Amniotic epithelial cell (primary cell): ENCODE data around the gene PTPN21.

Experiments
- DNase-seq: peaks from one replicate; pipeline ENCODE4 v3.0.0-alpha.2; 2010; ENCODE audit warnings: low read depth

The PTPN21 gene

GRCh38 chr14:88554457-88555286 lies at the start of gene PTPN21:
TSS of gene PTPN21 (minus strand) at chr14:88555007. CDS start at chr14:88550417, 4,590 bp downstream.
- peak; percentile 57 for DNase-seq

- no peak for DNase-seq
Measured at GRCh38 chr14:88604212-88604611, 49.4 kb upstream of the PTPN21 start.

GRCh38 chr14:88599761-88600439 lies 45.1 kb upstream of the PTPN21 start:
- no peak for DNase-seq

DNA sequence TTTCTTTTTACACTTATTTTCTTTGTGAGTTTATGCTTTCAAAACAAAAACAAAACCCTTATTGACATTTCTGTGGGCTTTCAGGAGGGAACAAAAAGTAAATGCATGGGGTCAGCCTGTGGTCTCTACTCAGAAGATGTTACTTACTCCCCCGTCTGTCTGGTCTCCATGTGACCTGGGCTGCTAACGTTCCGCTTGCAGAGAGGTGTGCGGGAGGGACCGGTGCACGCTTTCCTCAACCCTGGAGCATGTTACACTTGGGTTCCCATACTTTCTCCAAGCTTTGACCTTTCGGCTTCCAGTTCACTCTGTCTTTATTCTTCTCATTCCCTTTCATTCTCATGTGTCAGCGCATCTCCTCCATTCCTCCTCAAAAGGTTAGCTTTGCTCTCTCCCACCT lies 44.5 kb upstream of the PTPN21 start:
- DNase-seq: no peak

GRCh38 chr14:88598097-88598675 lies 43.4 kb upstream of the PTPN21 start:
- no peak for DNase-seq

DNA sequence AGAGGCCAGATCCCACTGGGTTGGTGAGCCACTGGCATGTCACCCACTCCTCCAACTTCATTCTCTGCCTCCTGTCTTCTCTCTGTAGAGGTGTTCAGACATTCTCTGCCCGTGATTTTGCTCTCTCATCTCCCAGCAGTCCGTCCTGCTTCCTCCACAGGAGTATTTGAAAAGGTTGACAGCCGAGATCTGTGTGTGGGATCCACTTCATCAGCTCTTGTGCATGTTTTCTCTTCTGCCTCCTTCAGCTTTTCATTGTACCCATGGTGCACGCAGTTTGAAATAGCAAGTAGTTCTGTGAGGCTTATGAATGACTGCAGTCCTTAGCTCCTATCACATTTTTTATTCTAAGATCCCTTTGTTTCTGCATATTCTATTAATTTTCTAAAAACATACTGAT lies 42.8 kb upstream of the PTPN21 start:
- no peak for DNase-seq

DNA sequence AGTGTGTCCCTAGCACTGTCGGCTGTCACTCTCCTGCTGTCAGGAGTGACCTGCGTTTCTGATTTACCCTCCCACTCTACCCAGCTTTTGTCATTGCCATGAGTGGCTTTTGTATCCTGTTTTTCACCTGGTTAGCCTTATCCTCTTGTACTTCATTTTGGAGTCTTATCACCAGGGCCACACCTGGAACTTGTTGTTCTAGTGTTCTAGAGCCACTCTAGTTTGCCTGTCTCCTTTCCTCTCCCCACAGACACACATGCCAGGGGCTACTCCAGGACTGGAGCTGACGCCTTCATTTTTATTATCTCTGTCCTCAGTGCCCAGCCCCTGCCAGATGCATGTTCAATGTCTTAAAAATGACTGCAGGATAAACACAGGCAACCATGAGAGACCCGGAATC lies 42.2 kb upstream of the PTPN21 start:
- no peak for DNase-seq

DNA sequence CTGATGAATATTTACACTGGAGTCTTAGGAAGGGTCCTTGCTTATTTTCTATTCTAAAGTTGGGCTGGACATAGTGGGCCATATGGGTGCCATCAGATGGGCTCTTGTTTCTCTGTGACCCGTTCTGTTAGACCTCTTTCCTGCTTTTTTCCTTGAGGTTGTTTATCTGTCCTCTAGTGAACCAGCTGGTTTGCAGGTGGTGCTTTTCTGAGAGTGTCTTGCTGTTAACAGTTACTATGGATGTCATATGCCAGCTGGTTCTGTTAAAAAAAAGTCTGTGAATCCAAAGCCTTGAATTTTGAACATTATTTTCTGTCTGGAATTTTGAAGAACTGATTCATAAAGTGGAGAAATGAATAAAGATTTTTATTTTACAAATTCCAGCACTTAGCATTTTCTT lies 37.2 kb upstream of the PTPN21 start:
- no peak for DNase-seq

DNA sequence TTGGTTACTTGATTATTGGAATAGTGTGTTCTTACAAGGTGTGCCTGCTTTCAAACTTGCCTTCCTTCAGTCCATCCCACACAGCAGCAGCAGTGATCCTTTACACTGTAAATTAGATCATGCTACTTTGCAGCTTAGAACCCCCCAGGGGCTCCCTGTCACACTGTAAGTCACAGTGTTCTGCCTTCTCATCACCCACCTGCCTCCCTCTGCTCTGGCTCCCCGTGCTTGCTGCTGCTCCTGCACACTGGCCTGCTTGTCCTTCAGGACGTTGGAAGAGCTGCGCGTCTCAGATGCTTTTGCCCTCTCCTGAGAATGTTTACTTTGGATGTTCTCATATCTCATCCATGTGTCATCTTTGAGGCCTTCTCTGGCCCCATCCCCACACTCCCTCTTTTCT lies 35.4 kb upstream of the PTPN21 start:
- peak; percentile 80 for DNase-seq

DNA sequence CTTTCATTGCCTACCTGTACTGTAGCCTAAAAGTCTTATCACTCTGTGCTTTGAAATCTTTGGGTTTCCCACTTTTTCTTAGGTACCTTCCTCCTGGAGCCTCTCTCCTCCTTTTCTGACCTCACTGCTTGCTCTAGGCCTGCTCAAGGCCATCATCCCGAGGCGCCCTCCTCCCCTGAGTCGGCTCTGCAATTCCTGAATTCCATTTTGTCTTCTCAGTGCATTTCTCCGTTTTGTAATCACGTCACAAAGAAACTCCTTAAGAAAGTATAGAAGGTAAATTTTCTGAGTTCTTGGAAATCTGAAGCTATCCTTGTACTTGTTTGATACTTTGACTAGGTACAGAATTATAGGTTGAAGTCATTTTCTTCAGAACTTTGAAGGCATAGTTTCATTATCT lies 33.3 kb upstream of the PTPN21 start:
- peak; percentile 35 for DNase-seq

DNA sequence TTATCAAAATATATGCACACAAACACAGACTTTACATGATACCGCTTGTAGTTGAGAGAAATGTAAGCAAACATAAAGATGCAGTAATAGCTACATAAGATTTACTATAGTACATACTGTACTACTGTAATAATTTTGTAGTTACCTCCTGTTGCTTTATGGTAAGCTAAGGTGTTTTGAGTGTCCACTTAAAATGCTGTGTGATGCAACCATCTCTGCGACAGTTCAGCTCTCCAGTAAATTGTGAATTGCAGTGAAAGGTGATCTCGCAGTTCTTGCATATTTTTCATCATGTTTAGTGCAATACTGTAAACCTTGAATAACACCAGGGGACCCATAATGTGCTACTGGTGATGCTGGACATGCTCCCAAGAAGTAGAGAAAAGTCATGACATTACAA lies 29.6 kb upstream of the PTPN21 start:
- DNase-seq: no peak

DNA sequence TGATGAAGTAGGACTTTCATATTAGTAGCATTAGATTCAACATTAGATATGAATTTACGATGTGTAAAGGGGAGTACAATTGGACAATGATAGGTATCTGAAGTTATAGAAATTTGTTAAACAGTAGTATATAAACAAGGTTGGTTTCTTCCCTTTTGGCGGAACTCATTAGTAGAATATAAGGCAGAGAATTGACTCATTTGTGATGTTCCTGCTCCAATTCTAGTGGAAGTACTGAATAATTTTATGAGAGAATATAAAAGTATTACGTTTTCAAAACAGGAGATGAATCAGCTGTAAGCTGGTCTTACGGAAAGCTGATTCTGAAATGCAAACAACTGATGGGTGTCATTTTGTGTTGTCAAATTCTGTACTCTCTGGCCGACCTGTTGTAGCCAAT lies 21.4 kb upstream of the PTPN21 start:
- no peak for DNase-seq

GRCh38 chr14:88572117-88572516 lies 17.3 kb upstream of the PTPN21 start:
- DNase-seq: no peak

DNA sequence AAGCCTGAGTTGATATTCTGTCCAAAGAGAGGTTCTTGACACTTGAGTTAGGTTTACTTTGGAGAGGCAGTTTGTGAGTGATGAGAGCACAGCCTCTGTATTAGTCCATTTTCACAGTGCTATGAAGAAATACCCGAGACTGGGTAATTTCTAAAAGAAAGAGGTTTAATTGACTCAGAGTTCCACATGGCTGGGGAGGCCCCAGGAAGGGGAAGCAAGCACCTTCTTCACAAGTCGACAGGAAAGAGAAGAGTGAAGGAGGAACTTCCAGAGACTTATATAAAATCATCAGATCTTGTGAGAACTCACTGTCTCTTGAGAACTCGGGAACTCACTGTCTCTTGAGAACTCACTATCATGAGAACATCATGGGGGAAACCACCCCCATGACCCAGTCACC lies 13.4 kb upstream of the PTPN21 start:
- no peak for DNase-seq

DNA sequence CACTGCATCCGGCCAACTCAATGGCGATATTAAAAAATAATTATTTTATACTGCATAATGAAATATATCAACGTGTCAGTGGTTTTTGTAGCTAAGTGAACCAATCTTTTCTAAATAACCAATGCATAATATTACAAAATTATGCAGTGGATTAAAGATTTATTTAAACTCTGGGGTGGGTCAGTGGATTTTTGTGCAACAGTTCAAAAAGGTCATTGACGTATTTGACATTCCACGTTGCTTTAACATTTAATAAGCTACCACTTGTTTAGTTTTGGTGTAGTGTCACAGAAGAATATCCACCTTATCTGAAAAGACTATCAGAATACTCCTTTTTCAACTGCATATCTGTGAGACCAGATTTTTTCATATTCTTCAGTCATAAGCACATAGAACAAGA lies 10.6 kb upstream of the PTPN21 start:
- DNase-seq: no peak

DNA sequence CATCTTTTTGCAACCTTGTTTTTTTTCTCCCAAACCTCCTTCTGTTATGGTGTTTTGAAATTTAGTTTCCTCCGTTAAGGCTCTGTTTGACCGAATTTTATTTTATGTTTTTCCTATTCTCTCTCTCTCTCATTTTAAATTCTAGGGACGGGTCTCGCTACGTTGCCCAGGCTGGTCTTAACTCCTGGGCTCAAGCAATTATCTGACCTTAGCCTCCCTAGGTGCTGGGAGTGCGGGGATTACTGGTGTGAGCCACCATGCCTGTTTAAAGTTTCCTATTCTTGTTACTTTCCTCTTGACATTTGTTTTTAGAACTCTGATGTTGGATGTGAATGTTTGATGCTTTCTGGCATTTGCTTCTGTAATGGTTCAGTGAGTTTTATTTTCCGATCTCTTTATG lies 9.0 kb upstream of the PTPN21 start:
- DNase-seq: no peak

DNA sequence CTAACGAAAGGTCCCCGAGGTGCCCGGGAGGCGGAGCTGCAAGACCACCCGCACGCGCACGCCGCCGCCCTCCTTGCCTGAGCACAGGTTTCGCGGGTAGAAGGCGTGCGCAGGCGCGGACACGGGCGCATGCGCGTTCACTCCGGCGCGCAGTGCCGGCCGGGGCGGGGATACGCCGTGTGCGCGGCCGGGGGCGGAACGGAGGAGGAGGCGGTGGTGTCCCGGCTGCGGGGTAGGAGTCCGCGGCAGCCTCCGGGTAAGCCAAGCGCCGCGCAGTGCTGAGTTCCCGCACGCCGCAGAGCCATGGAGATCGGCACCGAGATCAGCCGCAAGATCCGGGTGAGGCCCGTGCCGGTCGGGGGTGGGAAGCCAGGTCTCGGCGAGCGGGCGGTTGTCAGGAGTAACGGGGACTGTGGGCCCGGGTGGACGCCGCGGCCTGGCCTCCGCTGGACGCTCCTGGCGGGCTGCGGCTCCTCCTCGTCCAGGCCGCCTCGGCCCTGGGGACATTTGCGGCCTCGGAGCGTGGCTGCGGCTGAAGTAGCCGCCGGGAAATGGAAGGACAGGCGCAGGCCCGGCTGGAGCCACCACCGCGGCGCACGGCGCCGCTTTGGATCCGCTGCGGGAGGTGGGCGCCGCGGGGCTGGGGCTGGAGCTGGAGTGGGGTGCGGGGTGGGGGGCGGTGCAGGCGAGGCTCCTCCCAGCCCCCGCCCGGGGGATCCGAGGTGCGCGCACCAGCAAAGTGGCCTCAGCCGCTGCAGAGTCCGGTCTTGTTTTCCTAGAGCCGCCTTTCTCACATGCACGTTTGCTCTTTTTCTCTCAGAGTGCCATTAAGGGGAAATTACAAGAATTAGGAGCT lies 8.3 kb upstream of the PTPN21 start, which contains the start of gene ZC3H14:
Gene ZC3H14 (plus strand): TSS at position 207 of the 856 bp plus-strand sequence. CDS start 97 bp downstream, at position 304.
- peak; percentile 76 for DNase-seq

GRCh38 chr14:88562532-88562830 lies 7.7 kb upstream of the PTPN21 start:
- DNase-seq: no peak

DNA sequence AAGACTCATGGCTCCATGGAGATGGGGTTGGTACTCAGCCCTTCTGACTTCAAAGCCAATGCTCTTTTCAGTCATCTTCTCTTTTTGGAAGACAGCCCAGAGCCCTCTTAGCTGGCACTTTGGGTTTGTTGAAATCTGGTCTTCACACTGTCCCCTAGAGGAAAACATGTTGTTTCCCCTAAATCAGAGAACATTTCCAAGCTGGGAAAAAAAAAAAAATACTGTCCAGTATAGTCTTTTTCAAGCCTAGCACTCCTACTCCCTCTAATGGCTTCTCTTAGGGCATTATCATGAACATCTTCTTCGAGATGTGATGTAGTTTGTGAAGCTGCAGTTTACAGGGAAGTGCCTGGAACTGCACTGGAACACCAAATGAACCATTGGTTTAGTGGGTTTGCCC lies 5.0 kb upstream of the PTPN21 start:
- peak; percentile 61 for DNase-seq

DNA sequence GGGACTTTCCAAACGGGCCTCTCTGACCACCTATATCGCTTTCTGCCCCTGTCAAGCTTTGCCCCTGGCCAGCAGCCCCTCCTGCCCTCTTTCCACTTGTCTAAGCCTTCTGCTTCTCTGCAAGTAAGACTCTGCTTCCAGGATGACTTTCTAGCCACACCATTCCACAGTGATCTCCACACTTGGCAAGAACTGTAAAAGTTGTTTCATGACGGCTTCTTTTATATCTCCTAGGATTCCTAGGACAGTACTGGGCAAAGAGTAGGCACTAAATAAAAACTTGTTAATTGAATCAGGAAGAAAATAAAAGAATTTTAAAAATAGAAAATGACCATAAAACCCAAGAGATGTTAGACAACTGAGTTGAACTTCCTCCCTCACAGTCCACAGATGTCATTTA lies 1.8 kb upstream of the PTPN21 start:
- DNase-seq: no peak

GRCh38 chr14:88553886-88554456 lies 836 bp downstream of the PTPN21 start:
- DNase-seq: no peak

- no peak for DNase-seq
Measured at GRCh38 chr14:88552876-88553275, 1.9 kb downstream of the PTPN21 start.
